GM21825 (cell line): ENCODE measurements around the gene ZNF487.
"Not testable (repeated sequence)": the region's sequence is repeated elsewhere in the genome, so short reads cannot be mapped to it uniquely, and the experiment has no call there.

Source experiments
- ATAC-seq: cut with Tn5 transposase; IDR thresholded peaks from one replicate; pipeline ENCODE4 v1.9.1; 2021; ENCODE audit warnings: mild to moderate bottlenecking, moderate library complexity; ENCODE audit not compliant: unreplicated experiment

ZNF487 gene

DNA sequence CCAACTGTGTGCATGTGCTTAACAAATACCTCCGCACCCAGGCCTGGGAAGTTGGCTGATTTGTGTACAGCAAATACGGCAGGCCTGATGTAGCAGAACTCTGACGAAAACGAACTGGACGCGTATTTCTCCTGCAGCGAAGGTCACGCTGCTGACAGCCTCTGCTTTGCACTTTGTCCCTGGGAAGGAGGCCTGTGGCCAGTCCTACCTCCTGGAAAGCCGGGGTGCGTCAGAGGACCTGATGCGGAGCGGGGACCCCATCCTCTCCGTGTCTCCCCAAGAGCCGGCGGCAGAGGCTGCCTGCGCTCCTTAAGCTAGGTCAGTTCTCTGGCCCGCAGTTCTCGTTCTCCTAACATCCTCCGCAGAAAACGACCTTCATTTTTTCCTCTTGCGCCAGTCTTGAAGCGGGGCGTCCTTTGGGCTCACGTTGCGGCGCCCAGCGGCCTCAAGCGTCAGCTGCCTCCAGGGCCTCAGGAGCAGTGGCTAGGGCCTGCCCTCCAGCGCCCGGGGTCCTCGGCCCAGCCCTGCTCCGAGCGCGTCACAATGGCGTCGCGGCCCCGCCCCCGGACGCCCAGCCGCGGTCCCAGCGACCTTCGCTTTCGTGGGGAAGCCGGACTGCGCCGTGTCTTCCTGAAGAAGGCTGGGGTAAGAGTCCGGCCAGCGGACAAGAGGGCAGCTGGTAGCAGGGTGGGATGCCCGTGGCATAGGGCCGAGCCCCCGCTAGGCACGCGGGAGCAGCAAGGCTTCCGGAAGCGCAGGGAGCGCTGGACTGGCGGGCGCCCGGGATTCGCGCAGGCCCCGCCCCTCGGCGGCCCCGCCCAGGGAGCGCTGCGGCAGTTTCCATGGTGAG, at the start of gene ZNF487:
TSS of gene ZNF487 (plus strand) at position 821 of the 850 bp plus-strand sequence. CDS start 38,703 bp downstream, outside the sequence.
- ATAC-seq: peak; percentile 97

DNA sequence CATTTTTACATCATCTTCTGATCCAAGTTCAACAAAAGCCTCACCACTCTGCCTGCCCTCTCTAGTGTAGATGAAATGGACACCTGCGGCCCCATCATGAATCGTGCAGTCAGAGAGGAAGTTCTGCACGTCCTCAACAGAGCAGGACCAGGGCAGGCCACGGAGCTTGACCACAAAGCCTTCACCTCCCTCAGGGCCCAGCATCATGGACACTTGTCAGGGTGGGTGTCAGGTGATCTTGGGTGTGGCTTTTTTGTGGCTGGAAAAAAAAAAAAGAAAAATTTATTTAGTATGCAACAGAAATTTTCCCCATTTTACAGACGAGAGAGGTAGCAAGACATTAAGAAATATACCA, 49.3 kb upstream of the ZNF487 start:
- no peak for ATAC-seq

DNA sequence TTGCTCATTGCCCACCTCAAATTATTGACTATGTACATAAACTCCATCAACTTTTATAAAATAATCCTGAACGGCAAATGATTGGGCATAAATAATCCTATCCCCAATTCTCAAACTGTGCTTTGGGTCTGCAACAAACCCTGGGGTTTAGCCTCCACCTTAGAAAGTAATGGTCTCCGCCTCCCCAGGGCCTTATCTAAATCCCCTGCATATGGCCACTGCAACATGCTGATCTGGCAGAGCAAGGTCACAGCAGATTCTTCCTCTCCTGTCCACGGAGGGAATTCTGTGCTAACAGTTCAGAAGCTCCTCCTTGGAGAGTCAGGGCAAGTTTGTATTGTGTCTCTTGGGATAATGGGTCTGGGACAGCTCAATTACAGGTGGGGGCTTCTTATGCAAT, 47.0 kb upstream of the ZNF487 start:
- no peak for ATAC-seq

DNA sequence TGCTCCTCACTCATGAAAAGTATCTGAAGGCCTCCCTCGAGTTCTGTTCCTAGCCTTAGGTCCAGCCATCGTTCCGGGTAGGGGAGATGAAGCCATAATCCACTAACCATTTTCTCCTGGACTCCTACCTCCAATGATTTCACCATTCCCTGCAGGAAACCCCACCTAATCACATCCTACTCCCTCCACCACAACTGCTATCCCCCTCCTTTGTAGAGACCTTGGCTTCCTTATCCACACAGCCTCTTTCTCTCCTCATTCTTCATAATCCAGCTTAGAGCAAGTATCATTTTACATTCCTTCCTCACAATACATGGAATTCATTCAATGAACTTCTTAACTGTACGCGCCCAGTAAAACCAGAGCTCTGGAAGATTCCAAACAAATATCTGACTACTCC, 46.6 kb upstream of the ZNF487 start:
- no peak for ATAC-seq

DNA sequence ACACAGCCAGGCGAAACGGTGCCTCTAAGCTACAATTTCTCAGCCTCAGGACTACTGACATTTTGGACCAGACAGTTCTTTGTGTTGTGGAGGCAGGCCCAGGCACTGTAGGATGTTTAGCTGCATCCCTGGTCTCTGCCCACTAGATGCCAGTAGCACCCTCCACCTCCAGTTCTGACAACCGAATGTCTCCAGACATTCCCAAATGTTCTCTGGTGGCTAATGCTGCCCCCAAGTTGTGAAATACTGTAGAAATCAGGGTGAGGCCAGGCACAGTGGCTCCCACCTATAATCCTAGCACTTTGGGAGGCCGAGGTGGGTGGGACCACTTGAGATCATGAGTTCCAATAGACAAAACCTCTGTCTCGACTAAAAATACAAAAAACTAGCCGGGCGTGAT, 46.2 kb upstream of the ZNF487 start:
- no peak for ATAC-seq

DNA sequence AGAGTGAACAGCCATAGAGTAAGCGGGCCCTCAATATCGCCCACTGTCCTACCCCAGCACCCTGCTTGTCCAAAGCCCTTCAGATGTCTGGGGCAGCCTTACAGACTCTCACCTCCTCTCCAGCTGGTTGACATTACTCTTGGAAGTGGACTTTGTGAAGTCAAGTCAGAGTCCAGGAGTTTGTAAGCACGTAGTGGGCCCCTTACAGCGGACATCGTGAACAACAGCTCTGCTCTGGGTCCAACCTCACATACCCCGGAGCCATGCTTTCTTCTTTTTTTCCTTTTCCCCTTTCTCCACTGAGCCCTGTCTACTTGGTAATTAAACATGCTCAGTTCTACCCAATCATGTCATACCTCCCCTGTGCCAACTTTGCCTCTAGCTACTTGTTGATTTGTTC, 45.4 kb upstream of the ZNF487 start:
- ATAC-seq: no peak

DNA sequence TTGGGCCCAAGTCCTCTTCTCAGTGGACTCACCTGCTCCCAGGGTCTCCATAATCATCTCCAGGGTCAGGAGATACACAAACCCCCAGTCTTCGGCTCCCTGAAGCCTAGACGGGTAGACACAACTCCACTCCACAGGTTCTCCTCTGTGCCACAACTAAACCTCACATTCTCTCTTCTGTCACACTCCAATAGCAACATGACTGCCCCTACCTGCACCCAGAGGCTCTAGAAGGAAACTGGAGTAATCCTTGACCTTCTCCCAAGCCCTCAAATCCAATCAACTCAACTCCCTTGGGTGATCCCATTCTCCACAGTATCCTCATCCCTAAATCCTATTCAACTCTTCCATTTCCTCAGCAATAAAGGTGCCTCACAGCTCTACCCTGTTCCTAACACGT, 44.2 kb upstream of the ZNF487 start:
- ATAC-seq: no peak

DNA sequence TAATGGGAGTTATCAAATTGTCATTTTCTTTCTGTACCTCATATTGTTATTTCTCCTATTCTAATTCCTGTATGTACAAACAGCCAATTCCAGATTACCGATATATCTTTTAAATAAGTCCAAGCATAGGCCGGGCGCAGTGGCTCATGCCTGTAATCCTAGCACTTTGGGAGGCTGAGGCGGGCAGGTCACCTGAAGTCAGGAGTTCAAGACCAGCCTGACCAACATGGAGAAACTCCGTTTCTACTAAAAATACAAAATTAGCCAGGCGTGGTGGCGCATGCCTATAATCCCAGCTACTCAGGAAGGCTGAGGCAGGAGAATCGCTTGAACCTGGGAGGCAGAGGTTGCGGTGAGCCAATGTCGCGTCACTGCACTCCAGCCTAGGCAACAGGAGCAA, 43.7 kb upstream of the ZNF487 start:
- not testable (repeated sequence) for ATAC-seq

DNA sequence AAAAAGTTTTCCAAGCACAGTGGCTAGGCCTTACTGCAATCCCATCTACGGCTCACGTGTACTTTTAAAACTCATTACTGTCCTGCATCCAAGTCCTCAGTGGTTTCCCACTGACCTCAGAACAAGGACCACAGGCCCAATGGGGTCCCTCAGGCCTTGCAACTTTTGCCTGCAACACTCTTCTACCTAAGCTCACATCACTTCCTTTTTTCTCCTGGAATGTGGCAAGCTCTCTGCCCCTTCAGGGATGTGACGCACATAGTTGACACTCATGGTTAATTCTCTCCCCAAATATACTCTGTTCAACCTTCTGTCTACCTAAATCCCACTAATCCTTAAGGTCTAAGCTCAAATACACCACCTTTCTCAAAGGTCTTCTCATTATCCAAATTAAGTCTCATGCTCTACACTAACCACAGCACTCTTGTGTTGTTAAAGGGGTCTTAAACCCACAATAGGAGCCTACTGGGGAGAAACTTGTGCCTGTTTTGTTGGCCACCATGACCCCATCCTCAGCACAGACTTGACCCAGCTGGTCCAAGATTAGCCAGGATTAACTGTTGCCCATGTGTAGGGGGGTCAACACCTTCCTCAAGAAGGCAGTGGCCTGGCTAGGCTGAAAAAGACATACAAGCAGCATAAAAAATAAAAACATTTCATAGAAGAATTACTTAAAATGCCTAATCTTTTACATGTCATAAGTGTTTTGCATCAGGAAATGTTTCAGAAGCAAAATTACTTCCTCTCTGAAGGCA, 43.1 kb upstream of the ZNF487 start:
- no peak for ATAC-seq

DNA sequence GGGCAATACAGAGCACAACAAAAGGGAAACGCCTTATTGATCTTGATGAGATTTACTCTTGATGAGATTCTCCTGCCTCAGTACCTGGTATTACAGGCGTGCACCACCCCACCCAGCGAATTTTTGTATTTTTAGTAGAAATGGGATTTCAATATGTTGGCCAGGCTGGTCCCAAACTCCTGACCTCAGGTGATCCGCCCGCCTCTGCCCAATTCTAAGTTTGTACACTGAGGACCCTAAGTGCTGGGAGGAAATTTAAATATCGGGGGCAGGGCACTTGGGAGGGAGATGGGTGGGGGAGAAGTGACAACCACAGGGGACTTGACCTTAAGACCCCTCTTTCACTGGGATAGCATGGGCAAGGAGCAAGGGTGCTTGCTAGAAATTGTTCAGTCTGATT, 42.0 kb upstream of the ZNF487 start:
- ATAC-seq: no peak

DNA sequence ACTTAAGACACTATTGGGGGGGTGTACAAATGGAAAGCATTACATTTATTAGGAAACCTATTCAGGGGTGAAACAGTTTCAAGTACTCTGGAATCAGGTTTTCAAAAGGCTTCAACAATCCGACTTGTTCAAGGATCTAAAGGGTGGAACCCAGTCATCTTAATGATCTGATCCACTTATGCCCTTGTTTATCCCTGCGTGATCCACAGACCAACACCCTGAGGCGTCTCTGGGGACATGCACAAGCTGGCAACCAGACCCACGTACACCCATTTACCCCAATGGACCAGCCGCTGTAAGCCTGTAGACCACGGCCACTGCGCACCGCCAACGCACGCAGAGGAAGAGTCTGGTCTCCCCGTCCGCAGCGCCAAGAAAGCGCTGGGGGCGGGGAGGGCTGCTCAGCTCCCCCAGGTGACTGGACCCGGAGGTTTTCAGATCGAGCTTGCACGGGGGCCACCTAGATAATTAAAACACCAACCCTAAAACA, 41.3 kb upstream of the ZNF487 start:
- no peak for ATAC-seq

DNA sequence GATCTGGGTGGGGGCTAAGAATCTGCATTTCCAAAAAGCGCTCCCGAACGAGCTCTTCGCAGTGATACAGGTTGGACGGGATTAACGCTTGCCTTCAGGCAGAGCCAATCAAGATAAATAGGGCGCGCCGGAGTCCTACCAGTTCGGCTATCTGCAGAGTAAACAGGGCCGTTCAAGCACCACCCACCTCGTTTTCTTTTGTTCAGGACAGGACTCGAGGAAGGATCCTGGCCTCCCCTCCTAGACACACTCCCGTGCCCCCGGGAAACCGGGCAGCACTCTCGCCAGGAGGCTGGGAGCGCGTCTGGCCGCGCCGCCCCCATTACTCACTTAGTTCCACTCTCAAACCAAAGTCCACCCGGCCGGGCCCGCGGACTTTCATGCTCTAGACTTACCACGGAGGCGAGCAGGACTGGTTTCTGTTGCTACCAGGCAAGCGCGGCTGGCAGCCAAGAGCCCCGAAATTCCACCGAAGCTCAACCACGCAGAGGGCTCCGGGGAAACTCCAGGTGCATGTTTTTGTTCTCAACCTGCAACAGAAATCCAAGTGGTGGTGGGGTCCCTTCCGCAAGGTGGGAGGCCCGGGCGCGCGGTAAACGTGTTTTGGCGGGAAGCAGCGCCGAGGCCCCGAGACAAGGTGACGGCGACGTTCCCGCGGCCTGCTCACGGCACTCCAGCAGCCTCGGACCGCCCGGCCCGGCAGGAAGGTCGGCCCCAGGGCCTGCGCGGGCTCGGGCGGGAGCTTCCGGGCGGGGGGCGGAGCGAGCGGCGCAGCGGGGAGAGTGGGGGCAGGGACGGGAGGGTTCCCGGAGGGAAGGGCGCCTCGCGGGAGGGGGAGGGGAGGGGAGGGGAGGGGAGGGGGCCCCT, 40.6 kb upstream of the ZNF487 start:
- ATAC-seq: peak; percentile 44

DNA sequence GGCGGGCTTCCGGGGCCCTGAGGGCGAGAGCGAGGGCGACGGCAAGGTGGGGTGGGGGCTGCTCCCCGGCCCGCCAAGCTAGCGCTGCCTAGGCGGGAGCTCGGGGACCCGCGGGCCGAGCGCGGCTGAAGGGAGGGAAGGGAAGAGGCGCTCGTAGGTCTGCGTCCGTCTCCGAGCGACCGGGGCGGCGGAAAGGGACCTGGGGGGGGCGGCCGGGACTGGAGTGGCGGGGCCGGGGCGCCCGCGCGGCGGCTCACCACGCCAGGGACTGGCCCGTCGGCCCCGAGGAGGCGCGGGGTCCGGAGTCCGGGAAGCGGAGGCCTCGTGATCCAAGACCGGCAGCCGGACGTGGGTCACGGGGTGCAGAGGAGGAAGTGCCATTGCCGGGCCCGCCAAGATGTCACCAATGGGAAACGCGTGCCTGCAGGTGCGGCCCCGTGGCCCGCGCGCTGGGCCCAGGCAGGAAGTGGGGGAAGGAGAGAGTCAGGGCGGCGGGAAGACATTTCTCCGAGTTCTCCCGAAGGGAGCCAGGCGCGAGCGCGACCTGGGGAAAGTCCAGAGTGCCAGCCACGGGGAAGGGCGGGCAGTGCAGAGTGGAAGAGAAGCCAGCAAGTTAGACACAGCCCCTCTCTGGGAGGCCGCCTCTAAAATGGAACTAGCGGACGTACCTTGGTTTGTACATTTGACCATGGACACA, 39.8 kb upstream of the ZNF487 start:
- ATAC-seq: peak; percentile 81

DNA sequence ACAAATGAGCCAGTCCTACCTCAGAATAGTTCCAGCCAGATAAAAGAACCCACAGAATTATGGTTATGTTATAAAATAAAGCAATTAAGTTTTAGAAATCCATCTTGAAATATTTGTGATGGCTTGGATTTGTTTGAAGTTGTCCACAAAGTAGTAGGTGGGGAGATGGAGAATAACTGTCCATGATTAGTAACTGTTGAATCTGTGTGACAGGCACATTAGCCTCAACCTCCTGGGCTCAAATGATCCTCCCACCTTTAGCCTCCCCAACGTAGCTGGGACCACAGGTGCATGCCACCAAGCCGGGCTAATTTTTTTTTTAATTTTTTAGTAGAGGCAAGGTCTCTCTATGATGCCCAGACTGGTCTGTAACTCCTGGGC, 38.0 kb upstream of the ZNF487 start:
- no peak for ATAC-seq

DNA sequence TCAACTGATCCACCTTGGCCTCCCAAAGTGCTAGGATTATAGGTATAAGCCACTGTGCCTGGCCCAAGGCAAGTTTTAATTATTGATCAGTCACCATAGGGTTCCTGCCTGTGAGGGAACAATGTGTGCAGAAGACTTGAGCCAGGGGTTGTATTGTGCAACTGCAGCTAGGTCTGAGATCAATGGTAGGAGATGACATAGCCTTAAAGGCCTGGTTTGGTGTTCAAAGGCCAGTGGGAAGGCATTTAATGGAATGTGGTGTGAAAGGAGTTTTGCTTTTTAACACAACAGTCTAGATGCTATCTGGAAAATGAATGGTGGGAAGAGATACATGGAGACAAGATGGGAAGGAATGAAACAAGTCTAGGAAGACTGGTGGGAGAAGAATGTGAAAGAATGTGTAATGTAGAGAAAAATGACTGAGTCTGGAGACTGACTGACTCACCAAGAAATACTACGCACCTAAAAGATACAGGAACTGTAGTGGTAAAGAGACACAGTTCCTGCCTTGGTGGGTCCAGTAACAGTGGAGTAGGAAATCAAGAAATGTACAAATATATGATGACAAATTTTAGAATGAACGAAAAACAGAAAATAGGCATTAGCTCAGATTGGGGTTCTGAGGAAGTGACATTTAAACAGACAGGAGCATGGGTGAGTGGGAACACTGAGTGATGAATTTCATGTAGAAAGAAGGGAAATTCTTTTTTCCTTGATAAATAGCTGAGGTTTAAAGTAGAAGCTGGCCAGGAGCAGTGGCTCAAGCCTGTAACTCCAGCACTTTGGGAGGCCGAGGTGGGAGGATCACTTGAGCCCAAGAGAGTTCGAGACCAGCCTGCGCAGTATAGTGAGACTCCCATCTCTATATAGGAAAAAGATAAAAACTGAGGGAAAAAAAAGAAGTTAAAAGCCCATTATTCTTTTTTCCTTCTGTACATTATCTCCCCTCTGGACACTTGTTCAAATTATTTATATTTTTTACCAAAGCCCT, 37.3 kb upstream of the ZNF487 start:
- ATAC-seq: no peak

DNA sequence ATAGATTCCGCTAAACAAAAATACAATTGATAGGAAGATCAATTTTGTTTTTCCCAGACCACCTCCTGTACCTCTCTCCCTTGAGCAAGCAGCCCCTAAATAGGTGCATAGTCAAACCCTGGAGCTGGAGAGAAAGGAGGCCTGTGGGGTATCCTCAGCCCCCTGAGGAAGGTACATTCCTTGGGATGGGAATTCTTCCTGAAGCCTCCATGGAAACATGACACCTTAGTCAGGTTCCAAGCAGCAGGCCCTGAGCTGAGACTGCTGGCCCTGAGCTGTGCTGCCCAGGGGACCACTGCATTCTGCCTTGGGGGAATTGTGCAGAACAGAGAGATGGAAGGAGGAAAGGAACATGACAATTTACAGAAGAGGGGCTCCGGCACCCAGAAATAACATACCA, 35.3 kb upstream of the ZNF487 start:
- no peak for ATAC-seq

DNA sequence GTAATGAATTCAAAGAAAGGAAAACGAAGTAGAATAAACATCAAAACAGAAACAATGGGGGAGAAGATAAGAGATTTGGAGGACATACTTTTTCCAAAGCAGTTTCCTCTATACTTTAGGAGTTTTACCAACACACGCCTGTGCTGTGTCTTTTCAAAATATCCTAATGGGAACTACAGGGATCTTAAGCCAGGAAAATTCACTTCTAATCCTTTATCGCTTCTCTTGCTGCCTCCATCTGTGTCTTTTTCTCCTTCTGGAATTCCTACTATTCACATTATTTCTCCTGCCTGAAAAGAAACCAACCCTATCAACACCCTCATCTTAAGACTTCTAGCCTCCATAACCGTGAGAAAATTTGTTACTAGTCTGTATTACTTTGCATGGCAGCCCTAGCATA, 34.7 kb upstream of the ZNF487 start:
- no peak for ATAC-seq

DNA sequence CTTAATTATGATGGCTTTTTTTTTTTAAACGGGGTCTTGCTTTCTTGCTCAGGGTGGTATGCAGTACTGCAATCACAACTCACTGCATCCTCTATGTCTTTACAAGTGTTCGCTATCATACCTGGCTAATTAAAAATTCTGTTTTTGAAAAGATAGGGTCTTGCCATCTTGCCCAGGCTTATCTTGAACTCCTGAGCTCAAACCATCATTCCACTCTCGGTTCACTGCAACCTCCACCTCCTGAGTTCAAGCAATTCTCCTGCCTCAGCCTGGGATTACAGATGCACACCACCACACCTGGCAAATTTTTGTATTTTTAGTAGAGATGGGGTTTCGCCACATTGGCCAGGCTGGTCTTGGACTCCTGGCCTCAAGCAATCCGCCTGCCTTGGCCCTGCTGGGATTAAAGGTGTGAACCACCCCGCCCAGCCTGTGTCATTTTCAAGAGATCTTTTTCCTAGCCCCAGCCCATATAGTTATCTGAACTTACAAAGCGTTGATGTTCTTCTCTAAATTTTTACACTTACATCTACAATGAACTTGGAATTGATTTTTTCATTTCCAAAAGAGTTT, 33.9 kb upstream of the ZNF487 start:
- ATAC-seq: no peak
